OCI-M1 (cell line): ENCODE results near the gene RLBP1.
"Not testable (repeated sequence)": the region's sequence is repeated elsewhere in the genome, so short reads cannot be mapped to it uniquely, and the experiment has no call there.

ENCODE experiments used
- DNase-seq: peaks from one replicate; lab custom pipeline; 2025; lab: John Stamatoyannopoulos, UW

The RLBP1 gene

DNA sequence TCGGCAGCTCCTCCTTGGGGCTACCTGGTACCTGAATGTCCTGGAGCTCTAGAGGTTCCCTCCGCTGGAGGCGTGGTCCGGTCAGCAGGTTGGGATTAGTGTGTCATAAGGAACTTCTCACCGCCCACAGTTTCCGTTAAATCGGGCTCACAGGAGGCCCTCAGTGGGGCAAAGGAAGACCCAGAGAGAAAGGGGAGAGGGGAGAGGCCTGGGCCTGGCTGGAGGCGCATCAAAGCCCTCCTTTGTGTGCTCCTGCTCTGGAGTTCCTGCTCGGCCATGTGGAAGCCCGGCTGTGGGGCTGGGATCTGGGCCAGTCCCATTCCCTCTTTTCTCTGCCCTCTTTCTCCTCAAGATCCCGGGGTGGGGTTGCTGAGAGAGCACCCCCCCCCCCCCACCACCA, at the start of gene RLBP1:
Gene RLBP1 (minus strand): TSS at position 37 of the 400 bp plus-strand sequence. CDS start 2,604 bp downstream, outside the sequence.
- no peak for DNase-seq

DNA sequence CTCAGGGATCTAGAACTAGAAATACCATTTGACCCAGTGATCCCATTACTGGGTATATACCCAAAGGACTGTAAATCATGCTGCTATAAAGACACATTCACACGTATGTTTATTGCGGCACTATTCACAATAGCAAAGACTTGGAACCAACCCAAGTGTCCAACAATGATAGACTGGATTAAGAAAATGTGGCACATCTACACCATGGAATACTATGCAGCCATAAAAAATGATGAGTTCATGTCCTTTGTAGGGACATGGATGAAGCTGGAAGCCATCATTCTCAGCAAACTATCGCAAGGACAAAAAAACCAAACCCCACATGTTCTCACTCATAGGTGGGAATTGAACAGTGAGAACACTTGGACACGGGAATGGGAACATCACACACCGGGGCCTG, 28.8 kb upstream of the RLBP1 start:
- not testable (repeated sequence) for DNase-seq

DNA sequence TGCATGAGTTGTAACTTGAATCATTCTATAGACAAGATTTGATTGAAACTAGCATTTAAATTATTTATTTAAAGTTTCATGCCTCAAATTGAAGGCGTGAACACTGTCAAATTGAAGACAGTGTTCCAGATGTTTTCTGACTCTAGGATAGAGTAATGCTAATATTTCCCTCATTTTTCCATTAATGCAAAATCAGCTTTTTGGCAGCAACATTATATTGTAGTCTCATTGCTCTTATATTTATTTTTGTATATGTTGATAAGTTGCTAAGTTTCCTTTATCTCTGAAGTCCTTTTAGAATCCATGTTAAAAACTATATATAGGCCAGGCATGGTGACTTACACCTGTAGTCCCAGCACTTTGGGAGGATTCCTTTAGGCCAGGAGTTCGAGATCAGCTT, 27.2 kb upstream of the RLBP1 start:
- DNase-seq: no peak

DNA sequence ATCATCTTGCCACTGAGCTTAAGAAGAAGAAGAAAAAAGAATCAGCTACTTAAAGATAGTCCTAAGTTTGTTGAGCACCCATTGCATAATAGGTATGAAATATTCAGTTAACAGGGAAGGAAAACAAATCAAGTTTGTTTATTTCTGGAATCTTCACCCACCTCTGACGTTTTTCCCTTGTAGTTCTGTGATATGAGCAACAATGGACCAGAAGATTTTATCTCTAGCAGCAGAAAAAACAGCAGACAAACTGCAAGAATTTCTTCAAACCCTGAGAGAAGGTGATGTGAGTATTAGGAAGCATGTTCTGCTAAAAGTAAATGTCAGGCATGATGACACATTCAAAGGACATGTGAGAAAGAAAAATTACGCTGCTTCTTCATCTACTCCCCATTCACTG, 26.1 kb upstream of the RLBP1 start:
- no peak for DNase-seq

DNA sequence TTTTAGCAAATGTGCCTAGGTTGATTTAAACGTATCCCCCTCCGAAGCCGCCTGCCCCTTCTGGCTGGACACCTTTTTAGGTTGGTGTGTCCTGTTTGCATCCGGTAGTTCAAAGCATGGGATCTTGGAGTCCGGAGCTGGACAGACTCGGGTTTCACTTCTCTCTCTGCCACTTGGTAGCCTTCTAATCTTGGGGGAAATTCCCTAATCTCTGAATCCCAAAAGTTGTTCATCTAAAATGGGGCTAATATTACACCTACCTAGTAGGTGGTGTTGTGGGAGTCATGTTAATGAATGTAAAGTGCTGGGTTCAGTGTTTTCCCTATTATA, 23.2 kb upstream of the RLBP1 start:
- no peak for DNase-seq

DNA sequence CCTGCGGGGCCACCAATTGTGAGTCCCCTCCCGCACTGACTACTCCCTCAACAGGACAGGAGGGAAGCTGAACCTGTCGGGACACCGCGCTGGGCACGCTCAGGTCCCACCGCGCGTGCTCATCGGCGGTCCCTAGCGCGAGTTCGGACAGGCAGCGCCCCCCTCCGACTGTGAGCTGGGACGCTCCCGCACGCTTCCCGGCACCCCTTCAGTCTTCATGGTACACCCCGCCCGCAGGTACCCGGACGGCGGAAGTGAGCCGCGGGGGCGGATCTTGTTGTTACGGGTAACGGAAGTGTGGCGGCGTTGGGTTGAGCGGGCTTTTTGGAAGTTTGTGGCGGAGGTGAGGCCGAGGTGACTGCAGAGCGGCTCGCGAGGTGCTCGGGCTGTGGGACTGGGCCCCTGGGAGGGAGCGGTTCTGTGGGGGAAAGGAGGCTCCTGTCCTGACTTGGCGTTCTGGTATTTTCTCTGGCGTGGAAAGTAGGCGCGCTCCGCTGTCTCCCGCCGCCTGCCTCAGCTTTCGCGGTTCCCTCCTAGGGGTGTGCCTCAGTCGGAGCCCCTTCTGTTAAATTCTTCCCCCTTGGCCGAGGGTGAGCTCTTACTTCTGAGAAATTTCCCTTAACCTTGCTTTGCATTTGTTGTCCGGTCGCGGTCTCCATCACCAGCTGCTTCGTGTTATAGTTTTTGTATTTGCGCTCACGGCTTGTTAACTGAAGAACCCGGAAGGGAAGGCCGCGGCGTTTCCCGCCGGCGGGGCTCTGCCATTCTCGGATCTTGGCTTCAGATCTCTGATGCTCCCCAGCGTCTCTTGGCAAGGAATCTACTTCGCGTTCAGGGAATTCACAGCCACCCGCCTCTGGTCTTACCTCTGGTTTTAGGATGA, 22.6 kb upstream of the RLBP1 start, which contains the start of gene FANCI:
Gene FANCI (plus strand): TSS at position 289 of the 883 bp plus-strand sequence. CDS start 3,669 bp downstream, outside the sequence.
- DNase-seq: peak; percentile 97

DNA sequence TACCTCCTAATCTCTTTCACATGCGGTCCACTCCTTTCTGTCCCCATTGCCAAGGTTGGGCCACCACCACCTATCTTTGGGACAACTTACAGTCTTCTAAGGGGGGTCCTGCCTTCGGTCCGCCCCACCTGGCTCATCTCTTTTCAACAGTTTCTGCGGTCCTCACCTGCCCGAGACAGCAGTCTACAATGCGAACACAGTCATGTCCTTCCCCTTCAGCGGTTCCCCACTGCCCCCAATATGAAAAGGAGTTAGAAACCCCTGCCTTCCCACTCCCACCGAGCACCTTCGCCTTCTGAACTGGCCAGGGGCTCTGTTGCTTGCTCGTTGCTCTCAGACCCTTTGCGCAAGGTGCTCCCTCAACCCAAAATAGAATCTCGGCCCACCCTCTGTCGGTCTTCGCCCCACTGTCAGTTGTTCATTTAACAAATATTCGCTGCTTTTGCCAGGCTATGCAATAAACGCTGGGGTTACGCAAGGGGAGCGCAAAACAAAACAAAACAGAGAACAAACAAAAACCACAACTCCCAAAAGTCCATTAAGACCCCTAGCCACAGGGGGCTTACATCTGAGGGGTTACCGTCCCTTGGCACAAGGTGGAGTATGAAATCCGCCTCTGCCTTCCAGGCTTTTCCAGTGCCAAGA, 21.8 kb upstream of the RLBP1 start:
- DNase-seq: no peak

DNA sequence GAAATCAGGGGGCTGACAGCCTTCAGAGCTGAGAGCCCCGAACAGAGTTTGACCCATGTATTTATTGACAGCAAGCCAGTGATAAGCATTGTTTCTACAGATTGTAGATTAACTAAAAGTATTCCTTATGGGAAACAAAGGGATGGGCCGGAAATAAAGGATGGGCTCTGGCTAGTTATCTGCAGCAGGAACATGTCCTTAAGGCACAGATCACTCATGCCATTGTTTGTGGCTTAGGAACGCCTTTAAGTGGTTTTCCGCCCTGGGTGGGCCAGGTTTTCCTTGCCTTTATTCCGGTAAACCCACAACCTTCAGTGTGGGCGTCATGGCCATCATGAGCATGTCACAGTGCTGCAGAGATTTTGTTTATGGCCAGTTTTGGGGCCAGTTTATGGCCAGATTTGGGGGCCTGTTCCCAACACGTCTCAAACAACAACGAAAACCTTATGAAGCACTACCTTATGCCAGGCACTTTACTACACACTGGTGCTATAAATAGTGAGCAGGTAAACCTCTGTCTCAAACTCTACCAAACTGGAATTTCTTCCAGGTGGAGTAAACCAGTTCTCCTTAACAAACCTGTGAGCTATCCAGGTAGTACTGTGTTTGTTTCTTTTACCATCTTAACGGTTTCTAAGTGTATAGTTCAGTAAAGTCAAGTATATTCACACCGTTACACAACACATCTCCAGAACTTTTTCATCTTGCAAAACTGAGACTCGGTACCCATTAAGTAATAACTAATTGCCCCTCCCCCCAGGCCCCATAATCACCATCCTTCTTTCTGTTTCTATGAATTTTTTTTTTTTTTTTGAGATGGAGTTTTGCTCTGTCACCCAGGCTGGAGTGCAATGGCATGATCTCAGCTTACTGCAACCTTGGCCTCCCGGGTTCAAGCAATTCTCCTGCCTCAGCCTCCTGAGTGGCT, 18.8 kb upstream of the RLBP1 start:
- not testable (repeated sequence) for DNase-seq

DNA sequence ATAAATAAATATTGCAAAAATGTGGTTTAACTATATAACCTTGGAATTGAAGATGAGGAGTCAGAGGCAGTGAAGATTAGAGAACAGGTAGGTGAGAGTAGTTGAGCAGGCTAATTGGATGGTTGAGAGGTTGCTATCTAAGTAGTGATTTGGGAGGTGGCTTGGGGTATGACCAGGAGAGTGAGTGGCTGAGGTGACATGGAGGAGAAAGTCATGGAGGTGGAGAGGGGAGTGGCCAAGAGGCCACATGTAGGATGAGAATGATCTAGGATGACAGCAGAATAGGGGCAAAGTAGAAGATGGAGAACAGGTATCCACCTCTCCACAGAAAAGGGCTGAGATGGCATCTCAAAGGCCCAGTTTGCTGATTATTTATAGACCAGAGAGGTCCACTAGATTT, 10.5 kb upstream of the RLBP1 start:
- no peak for DNase-seq

DNA sequence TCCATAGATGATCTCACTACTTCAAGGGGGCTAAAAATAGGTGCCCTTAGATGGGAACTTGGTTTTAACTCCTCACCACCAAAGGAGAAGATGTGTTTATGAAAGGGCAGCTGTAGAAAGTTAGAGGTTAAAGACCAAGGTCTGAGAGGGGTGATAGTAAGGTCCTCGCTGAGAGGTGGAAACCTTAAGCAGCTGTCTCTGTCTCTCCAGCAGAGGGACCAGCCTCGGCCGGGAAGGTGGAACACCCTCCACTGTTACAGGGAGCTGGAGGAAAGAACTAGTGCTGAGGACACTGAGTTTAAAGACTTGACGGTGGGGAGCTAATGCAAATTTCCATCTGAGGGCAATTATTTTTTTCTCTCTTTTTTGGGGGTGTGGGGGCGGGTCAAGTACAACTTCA, 8.9 kb upstream of the RLBP1 start:
- DNase-seq: no peak

DNA sequence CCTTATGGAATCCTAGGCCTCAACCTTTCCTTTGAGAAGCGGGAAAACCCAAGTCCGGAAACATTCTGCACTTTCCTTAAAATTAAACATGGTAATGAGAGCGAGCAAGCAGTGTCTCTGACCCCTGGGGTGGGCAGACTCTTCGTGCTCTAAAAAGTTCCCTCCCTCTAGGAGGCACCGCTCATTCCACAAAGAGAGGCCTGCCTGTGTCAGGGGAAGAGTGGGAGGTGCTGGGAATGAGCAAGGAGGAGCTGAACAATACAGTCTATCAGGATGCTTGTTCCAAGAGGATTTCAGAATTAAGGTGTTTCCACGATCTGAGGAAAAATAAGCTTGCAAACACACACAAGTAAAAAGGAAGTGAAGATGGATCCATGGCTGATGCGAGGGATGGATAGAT, 6.0 kb upstream of the RLBP1 start:
- DNase-seq: no peak

DNA sequence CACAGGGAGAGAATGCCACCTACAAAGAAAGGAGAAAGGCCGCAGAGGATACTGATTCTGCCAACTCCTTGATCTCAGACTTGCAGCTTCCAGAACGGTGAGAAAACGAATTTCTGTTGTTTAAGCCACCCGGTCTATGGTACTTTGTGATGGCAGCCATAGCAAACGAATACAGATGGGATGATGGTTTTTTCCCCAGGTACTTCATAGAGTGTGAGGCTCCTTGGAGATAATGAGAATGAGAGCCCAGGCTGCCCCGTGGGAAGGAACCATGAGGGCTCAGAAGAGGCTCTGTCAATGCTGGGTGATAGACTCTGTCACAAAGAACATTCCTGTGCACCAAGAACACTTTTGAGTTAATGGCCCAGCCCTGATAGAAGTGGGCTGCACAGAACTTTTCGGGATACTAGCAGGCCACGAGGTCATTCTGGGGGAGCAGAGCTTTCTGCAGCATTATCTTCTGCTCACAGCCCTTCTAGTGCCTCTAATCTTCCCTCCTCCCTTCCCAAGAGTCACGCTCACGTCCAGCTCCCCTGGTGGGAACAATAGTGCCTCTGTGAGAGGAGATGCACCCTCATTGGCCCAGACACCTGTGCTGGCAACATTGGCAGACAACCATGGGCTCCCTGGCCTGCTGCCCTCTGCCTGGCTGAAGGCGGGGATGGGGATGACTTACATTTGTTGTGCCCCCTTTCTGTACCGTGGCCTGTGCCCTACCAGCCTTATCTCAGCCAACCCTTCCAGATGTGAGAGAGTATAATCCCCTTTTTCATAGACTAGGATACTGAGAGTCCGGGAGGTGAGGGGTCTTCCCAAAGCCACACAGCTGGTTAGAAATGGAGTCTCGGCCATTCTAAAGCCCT, 5.2 kb upstream of the RLBP1 start:
- no peak for DNase-seq

DNA sequence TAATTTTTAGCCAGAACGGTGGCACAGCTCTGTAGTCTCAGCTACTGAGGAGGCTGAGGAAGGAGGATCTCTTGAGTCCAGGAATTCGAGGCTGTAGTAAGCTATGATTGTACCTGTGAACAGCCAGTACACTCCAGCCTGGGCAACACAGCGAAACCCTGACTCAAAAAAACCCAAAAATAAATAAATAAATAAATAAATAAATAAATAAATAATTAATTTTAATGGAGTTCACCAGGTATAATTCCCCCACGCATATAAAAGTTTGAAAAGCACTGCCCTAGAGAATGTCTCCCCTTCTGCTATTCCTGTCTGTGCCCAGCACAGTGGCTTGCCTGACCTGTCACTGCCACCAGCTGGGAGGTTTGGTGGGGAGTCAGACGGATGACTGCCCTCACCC, 4.2 kb upstream of the RLBP1 start:
- no peak for DNase-seq

DNA sequence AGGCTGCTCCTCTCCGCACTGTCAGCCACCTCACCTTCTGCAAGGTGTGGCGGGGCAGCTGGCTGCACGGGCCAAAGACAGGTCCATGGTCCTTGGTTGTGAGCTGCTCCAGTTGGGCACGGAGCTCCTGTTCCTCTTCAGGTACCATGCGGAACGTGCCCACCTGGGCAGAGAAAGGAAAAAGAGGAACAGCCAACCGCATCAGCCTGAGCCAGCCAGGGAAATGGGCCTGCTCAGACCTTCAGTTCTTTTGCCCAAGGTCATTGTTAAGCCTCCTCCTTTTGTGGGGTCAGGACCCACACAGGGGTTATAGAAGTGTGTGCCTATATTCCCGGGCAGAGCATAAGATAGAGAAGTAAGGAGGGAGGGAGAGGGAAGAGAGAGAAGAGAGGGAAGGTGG, 2.8 kb downstream of the RLBP1 start:
- no peak for DNase-seq

DNA sequence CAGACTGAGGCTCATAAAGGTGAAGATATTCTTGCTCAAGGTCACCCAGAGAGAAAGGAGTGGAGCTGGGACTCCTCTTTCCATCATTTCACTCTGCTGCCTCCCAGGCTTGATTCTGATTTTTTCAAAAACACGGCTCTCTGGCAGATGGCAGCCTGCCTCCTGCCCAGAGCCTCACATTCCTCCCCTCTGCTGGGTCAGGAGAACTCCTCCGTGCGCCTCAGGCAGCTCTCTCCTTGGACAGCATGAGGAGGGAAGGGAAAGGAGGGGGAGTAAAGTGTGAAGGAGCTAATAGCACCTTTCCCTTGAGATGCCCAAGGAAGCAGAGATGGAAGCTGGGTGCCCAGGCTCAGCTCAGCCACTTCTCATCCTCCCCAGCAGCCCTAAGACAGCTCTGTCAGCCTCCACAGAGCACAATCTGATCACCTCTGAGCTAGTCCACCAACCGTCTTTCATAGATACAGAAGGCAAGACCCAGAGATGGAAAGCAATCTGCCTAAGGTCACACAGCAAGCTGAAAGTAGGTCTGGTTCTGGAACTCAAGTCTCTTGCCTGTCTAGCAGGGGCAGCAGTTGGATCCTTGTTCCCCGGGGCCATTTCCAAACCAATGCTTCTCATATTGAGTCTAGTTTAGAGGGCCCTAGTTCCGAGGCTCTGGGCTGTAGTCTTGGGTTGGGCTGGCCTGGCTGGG, 3.5 kb downstream of the RLBP1 start:
- no peak for DNase-seq

DNA sequence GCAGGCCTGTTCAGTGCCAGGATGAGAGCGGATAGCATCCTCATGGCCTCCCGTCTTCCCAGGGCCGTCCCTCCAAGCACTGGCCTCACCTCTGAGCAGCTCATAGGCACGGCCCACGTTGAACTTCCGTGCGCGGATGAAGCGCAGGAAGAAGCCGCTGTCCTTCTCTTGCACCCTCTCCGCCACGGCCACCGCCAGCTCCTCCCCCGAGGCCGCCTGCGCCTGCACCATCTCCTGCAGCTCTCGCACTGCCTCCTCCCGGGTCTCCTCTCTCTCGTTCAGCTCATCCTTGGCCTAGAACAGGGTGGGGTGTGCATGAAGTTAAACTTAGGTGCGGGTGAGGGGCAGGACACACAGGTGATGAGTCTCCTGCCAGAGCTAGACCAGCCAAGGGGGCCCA, 4.3 kb downstream of the RLBP1 start:
- DNase-seq: no peak

DNA sequence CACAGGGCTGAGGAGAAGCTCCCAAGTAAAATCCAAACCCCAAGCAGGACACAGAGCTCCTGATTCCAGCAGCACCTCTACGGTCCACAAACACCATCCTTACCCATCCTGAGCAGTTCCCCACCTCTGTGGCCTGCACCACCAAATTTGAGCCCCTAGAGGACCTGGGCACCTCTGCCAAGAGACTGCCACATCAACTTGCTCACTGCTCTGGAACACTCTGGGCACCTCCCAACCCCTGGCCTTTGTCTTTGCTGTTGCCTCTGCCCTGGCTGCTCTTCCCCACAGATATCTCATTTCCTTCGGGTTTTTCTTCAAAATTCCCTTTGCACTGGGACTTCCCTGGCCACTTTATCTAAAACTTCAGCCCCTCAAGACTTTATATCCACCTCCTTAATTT, 5.8 kb downstream of the RLBP1 start:
- no peak for DNase-seq

DNA sequence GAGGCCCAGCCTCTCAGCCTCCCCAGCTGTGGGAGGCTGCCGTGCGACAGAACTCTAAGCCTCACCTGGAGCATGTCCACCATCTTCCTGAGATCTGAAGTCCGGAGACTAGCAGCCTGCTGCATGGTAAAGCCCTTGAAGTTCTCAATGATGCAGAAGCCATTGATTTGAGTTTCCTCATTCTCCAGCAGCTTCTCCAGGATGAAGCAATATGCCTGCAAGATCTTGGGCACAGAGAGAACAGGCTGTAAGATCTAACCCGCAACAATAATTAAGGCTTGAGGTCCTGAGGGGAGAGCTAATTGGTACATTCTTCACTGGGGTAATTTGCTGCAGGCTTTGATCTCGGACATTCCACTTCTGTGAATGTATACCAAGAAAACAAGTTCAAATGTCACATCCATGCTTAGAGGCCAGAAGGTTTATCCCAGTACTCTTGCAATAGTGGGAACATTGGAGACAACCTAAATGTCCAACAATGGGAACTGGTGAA, 9.7 kb downstream of the RLBP1 start:
- DNase-seq: no peak

DNA sequence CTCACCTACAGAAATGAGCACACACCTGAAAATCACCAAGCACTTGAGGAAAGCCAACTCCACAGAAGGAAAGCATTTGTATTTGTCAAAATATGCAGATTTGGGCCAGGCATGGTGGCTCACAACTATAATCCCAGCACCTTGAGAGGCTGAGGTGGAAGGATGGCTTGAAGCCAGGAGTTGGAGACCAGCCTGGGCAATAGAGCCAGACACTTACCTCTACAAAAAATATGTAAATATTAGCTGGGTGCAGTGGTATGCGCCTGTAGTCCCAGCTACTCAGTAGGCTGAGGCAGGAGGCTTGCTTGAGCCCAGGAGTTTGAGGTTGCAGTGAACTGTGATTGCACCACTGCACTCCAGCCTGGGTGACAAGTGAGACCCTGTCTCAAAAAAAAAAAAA, 12.3 kb downstream of the RLBP1 start:
- no peak for DNase-seq

DNA sequence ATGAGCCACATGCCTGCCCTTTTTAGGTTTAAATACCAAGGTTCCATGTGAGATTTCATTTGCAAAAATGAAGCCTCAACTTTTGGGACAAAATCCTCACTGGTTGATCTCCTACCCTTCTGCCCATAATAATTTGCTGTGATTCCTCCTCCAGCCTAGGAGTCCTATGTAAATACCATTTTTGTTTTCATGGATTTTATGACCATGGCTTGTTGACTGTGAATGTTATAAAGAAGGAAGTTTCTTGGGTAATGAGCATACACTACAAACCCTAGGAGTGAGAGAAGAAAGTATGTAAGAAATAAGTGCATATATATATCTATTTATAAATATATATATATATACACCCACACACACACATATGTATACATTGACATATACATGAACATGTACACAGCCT, 13.1 kb downstream of the RLBP1 start:
- no peak for DNase-seq

DNA sequence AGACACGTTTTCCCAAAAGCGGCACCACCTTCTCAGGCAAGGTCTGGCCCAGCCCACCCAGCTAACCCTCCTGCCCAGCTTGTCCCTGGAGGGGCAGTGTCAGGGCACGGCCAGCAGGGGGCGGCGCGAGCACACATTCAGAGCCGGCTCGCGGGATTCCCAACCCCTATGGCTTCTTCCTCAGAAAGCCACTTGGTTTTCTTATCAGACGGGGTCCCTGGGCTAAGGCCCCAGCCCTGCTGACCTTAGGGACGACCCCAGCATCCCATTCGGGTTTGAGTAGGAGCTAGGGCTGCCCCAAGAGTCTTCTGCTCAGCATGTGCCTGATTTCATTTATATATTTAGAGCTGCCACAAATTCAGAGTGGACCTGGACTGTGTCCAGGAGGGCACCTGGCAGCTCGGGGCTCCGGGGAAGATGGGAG, 14.5 kb downstream of the RLBP1 start:
- peak; percentile 81 for DNase-seq
